ENCODE measurements around the gene PCNX3.

- no peak for TF ChIP-seq GATA2 (IDR thresholded peaks at IDR 0.05; ENCODE audit: low read depth, low read length)
- no peak for TF ChIP-seq GATA3 (IDR thresholded peaks at IDR 0.05; ENCODE audit: low read depth, low read length)
Observed at GRCh38 chr11:65634109-65634436, 18.5 kb downstream of the PCNX3 start.

Measured in SH-SY5Y (cell line).